ENCODE data around the gene HAAO.

HAAO gene

DNA sequence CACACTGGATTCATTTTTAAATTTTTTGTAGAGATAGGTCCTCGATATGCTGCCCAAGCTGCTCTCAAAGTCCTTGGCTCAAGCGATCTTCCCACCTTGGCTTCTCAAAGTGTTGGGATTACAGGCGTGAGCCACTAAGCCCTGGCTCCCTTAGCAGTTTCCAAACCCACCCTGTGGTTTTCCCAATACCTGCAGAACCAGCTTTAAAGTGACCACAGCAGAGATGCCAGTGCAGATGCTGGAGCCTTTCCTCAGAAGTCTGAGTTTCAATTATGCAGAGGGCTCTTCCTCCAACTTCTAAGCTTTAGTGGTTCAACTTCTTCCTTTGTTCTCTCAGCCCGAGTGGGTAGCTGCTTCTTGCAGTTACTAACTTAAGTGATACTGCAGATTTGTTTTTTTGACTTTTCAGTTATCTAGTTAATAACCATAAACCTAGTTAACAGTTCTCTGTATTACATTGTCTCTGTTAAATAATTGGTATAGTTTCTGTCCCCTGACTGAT lies 8.1 kb upstream of the HAAO start:
- no peaks in the 10 kb centered on the region for H3K27me3 ChIP-seq (replicated peaks; ENCODE audit: control insufficient read depth, insufficient read depth, low read length)

DNA sequence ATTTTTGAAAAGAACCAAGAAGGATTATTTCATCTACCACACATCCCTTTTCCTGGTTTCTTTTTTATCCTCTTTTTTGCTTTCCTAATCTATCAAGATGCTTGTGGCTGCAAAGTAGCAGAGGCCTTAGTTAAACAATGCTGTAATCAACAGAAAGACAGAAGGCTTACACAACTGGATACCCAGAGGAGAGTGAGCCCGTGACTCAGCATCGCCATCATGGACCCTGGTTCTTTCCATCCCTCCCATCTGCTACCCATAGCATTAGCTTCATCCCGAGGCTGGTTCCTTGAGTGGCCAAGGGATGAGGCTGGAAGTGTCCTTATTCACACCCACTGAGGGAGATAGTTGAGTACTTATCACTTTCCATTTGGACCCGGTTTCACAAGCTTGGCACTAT lies 7.5 kb upstream of the HAAO start:
- Histone ChIP-seq H3K9me3 (ENCODE audit: control insufficient read depth, low read length) (no peaks in the 10 kb centered on the region), H3K4me3 (ENCODE audit: low read length) (no peak overlapping the region), H3K4me1 (ENCODE audit: control insufficient read depth, insufficient read depth, low read length) (peaks cover 18% of the 10 kb centered on the region), H3K9ac (ENCODE audit: low read length) (no peak overlapping the region), H3K36me3 (ENCODE audit: control insufficient read depth, insufficient read depth, low read length, severe bottlenecking) (no peaks in the 10 kb centered on the region), H3K27me3 (replicated peaks; ENCODE audit: control insufficient read depth, insufficient read depth, low read length) (no peaks in the 10 kb centered on the region)
- DNase-seq (ENCODE audit: low read depth) = no peak

More for the DNA sequence above, 8.1 kb upstream of the HAAO start:
- Histone ChIP-seq H3K4me1 (ENCODE audit: control insufficient read depth, insufficient read depth, low read length) (peaks cover 18% of the 10 kb centered on the region), H3K9ac (ENCODE audit: low read length) (no peak overlapping the region), H3K4me3 (ENCODE audit: low read length) (no peak overlapping the region), H3K9me3 (ENCODE audit: control insufficient read depth, low read length) (no peaks in the 10 kb centered on the region), H3K36me3 (ENCODE audit: control insufficient read depth, insufficient read depth, low read length, severe bottlenecking) (no peaks in the 10 kb centered on the region)
- DNase-seq (ENCODE audit: low read depth) = no peak

DNA sequence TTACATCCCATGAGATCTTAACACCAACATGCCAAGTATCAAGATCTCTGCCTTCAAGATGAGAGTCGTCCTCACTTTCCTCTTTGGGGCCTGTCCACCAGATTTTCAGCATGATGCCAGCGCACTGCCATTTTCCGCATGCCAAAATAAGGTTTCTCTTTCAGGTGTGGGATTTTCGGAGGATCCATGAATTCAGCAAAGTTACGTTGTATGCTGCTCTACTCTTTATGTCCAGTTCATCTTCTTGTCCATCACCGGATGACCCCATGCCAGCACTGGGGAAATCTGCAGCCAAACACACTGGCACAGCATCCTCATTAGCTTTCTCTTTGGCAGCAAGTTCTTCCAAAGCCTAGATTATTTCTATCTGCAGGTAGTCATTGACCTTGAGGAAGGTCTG lies 4.9 kb upstream of the HAAO start:
- DNase-seq (ENCODE audit: low read depth) = no peak
- H3K4me1 ChIP-seq (ENCODE audit: control insufficient read depth, insufficient read depth, low read length) = peaks cover 15% of the 10 kb centered on the region
- H3K9ac ChIP-seq (ENCODE audit: low read length) = no peak overlapping the region
- no peaks in the 10 kb centered on the region for H3K27me3 ChIP-seq (replicated peaks; ENCODE audit: control insufficient read depth, insufficient read depth, low read length)
- no peaks in the 10 kb centered on the region for H3K9me3 ChIP-seq (ENCODE audit: control insufficient read depth, low read length)
- H3K36me3 ChIP-seq (ENCODE audit: control insufficient read depth, insufficient read depth, low read length, severe bottlenecking) = no peaks in the 10 kb centered on the region
- H3K4me3 ChIP-seq (ENCODE audit: low read length) = no peak overlapping the region

DNA sequence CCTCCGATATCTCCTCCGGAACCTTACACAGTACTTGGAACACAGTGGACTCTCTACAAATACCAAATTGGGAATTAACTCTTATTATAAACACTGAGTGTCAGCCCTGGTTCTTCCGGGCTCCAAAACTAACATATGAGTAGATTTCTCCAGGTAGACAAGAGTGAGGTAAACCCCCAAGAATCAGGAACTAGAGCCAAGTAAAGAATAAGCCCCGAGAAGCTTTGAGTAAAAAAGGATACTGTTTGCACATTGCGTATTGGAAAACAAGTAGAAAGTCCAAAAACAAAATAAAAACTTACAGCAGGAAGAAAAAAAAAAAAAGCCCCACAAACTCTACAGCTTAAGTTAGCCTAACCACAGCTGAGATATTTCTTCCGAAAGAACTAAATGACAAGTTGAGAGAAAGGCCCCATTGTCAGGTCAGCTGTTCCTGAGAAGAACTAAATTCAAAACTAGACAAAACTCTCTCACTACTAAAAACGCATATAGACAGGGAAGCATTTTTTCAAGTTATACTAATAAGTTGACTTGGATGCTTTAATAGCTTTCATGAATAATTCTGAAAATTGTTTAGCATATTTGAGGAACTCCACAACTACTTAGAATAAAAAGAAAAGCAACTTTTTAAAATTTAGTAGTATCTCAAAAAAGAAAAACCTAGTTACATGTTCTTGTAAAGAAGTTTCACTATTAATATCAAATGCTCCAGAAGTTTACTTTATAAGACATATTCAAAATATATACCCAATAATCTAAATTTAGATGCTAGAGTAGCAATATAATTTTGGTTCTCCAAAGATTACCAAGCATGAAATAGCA lies 4.3 kb upstream of the HAAO start:
- Histone ChIP-seq H3K4me1 (ENCODE audit: control insufficient read depth, insufficient read depth, low read length) (peaks cover 10% of the 10 kb centered on the region), H3K9me3 (ENCODE audit: control insufficient read depth, low read length) (no peaks in the 10 kb centered on the region), H3K4me3 (ENCODE audit: low read length) (no peak overlapping the region), H3K36me3 (ENCODE audit: control insufficient read depth, insufficient read depth, low read length, severe bottlenecking) (no peaks in the 10 kb centered on the region), H3K27me3 (replicated peaks; ENCODE audit: control insufficient read depth, insufficient read depth, low read length) (peaks cover 6% of the 10 kb centered on the region), H3K9ac (ENCODE audit: low read length) (no peak overlapping the region)
- no peak for DNase-seq (ENCODE audit: low read depth)

DNA sequence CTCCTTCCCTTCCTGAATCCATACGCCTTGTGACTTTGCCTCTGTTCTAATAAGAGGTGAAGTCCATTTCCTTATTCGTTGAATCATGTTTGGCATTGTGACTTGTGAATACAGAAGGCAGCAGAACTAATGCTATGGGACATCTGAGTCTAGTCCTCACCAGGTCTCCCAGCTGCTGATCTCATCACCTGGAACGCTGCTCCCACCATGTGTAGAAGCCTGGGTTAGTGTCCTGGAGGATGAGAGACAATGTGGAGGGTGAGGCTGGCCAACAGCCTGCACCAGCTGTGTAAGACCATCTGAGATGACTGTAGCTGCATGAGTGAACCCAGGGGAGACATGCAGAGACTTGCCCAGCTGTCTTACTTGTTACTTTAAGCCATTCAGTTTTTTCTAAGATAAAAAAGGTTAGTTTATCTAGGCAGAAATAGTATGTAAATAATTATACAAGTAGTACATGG lies 3.5 kb upstream of the HAAO start:
- peaks cover 3% of the 10 kb centered on the region for H3K4me1 ChIP-seq (ENCODE audit: control insufficient read depth, insufficient read depth, low read length)
- no peaks in the 10 kb centered on the region for H3K9me3 ChIP-seq (ENCODE audit: control insufficient read depth, low read length)
- peaks cover 14% of the 10 kb centered on the region for H3K27me3 ChIP-seq (replicated peaks; ENCODE audit: control insufficient read depth, insufficient read depth, low read length)
- no peak overlapping the region for H3K9ac ChIP-seq (ENCODE audit: low read length)
- no peaks in the 10 kb centered on the region for H3K36me3 ChIP-seq (ENCODE audit: control insufficient read depth, insufficient read depth, low read length, severe bottlenecking)
- H3K4me3 ChIP-seq (ENCODE audit: low read length) = no peak overlapping the region
- DNase-seq (ENCODE audit: low read depth) = no peak

DNA sequence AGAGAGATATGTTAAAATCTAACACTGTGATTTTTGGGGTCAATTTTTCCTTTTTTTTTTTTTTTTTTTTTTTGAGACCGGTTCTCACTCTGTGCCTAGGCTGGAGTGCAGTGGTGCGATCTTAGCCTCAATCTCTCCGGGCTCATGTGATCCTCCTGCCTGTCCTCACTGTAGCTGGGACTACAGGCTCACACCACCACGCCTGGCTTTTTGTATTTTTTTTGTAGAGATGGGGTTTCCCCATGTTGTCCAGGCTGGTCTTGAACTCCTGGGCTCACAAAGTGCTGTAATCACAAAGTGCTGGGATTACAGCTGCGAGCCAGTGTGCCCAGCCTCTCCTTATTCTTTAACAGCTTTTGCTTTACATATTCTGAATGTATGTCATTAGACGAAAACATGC lies 2.9 kb upstream of the HAAO start:
- Histone ChIP-seq H3K27me3 (replicated peaks; ENCODE audit: control insufficient read depth, insufficient read depth, low read length) (peaks cover 15% of the 10 kb centered on the region), H3K4me1 (ENCODE audit: control insufficient read depth, insufficient read depth, low read length) (no peaks in the 10 kb centered on the region), H3K9me3 (ENCODE audit: control insufficient read depth, low read length) (no peaks in the 10 kb centered on the region), H3K36me3 (ENCODE audit: control insufficient read depth, insufficient read depth, low read length, severe bottlenecking) (no peaks in the 10 kb centered on the region), H3K9ac (ENCODE audit: low read length) (no peak overlapping the region), H3K4me3 (ENCODE audit: low read length) (no peak overlapping the region)
- no peak for DNase-seq (ENCODE audit: low read depth)

DNA sequence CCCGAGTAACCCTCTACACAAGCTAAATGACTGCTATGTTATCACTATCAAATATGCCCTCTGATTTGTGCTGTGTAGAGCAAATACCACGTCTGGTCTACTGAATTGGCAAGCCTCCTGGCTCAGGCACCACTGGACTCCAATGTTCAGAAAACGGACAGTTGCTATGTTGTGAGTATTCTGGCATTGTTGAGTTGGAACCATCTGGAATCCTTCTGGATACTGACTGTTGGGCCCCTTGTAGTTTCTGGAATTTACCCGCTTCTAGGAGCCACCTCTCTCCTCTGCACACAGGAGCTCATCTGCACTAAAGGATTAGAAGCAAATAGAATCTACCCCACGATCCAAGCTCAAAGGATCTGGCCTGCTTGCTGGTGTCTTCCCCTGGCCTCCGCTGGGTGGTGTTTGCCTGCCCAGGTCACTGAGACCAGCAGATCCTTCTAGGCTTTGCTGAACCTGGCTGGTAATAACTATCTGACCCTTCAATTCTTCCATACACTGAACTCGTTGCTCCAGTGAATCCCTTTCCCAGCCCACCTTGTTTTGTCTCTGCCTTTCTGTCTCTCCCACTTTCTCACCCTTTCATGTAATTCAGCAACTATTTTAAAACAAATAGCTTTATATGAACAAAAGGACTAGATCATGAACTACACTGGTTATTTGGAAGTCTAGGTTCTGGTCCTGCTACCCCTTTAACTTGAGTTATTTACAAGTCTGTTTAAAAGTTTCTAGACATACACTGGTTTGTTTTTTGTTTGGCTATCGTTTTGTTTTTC lies 2.1 kb upstream of the HAAO start:
- Histone ChIP-seq H3K9ac (ENCODE audit: low read length) (no peak overlapping the region), H3K4me3 (ENCODE audit: low read length) (no peak overlapping the region), H3K36me3 (ENCODE audit: control insufficient read depth, insufficient read depth, low read length, severe bottlenecking) (no peaks in the 10 kb centered on the region), H3K27me3 (replicated peaks; ENCODE audit: control insufficient read depth, insufficient read depth, low read length) (peaks cover 22% of the 10 kb centered on the region), H3K4me1 (ENCODE audit: control insufficient read depth, insufficient read depth, low read length) (no peaks in the 10 kb centered on the region), H3K9me3 (ENCODE audit: control insufficient read depth, low read length) (no peaks in the 10 kb centered on the region)
- no peak for DNase-seq (ENCODE audit: low read depth)

DNA sequence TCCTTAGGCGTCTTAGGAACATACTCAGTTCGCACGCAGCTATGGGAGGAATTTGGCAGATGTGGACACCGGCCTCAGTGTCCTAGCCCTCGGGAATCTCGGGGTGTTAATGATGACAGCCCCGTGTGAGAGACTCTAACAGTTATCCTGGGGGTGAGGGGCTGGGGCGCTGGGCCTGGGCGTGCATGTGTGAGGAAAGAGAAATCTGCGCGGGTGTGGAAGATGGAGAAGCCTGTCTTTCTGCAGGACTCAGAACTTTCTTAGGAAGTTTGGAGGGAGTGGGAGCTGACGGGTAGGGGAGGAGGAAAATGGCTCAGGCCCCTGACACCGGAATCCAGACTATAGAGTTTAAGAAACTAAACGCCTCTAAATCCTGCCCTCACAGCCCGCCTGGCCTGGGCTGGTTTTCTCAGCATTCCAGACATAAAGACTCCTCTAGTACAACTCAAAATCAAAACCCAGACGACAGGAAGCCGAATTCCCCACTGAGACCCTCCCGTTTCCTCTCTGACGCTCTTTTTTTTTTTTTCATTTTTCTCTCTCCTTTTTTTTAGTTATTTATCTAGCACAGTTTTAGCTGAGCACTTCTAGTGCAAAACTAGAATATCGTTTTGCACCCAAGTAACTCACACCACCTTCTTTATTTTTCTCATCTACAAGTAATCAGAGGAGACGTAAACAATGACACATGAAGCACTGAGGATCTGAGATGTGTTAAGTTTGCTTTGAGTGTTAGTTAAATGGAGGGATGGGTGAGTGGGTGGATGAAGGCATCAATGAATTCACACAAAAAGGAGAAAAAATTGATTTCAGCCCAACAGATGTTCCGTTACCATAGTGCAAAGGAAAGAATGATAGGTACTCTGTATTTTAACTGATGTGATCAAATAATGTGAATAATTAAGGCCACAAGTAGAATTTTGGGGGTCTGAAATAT lies 1.2 kb upstream of the HAAO start:
- no peaks in the 10 kb centered on the region for H3K4me1 ChIP-seq (ENCODE audit: control insufficient read depth, insufficient read depth, low read length)
- peak overlapping the region; percentile 72 for H3K4me3 ChIP-seq (ENCODE audit: low read length)
- H3K27me3 ChIP-seq (replicated peaks; ENCODE audit: control insufficient read depth, insufficient read depth, low read length) = peaks cover 22% of the 10 kb centered on the region
- H3K9me3 ChIP-seq (ENCODE audit: control insufficient read depth, low read length) = no peaks in the 10 kb centered on the region
- no peaks in the 10 kb centered on the region for H3K36me3 ChIP-seq (ENCODE audit: control insufficient read depth, insufficient read depth, low read length, severe bottlenecking)
- DNase-seq (ENCODE audit: low read depth) = no peak
- H3K9ac ChIP-seq (ENCODE audit: low read length) = no peak overlapping the region

DNA sequence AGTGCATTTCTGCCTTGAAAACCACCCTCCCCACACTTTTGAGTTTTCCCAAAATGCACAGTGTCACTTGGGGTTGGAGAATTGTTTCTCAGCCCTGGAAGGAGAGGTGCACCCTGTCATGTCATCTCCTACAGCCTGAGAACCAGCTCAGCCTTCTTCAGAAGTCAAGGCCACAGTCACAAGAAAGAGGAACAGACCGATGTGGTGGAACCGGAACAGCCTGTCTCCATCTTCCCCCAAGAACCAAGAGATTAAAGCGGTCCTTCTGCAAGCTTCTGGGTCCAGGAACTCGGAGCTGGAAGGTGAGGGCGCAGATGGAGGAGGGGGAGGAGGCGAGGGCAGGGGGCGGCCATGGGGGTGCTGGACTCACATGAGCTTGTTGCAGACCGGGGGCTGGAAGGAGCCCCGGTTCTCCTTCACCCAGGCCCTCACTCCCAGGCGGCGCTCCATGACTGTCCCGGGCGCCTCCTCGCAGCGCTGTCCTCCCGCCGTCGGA lies 248 bp downstream of the HAAO start:
- no peak for DNase-seq (ENCODE audit: low read depth)
- peak overlapping the region; percentile 72 for H3K4me3 ChIP-seq (ENCODE audit: low read length)
- peaks cover 27% of the 10 kb centered on the region for H3K27me3 ChIP-seq (replicated peaks; ENCODE audit: control insufficient read depth, insufficient read depth, low read length)
- no peaks in the 10 kb centered on the region for H3K9me3 ChIP-seq (ENCODE audit: control insufficient read depth, low read length)
- no peaks in the 10 kb centered on the region for H3K36me3 ChIP-seq (ENCODE audit: control insufficient read depth, insufficient read depth, low read length, severe bottlenecking)
- no peak overlapping the region for H3K9ac ChIP-seq (ENCODE audit: low read length)
- H3K4me1 ChIP-seq (ENCODE audit: control insufficient read depth, insufficient read depth, low read length) = no peaks in the 10 kb centered on the region

DNA sequence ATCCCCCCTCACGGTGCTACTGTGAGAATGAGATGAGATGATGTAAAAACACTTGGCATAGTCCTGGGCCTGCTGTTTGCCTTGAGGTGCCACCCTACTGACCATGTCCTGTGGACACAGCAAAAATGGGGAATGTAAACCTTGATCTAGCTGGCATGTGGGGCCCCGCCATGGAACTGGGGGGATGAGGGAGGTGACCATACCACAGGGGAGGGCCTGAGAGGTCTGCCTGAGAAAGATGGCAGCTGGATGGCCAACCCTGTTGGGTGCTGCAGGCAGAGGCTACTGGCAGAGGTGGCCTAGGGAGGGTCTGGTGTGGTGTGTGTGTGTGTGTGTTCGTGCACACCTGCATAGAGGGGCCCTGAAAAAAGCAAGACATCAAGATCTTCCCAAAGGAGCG lies 777 bp downstream of the HAAO start:
- no peaks in the 10 kb centered on the region for H3K4me1 ChIP-seq (ENCODE audit: control insufficient read depth, insufficient read depth, low read length)
- H3K9ac ChIP-seq (ENCODE audit: low read length) = no peak overlapping the region
- no peak overlapping the region for H3K4me3 ChIP-seq (ENCODE audit: low read length)
- H3K27me3 ChIP-seq (replicated peaks; ENCODE audit: control insufficient read depth, insufficient read depth, low read length) = peaks cover 30% of the 10 kb centered on the region
- no peaks in the 10 kb centered on the region for H3K36me3 ChIP-seq (ENCODE audit: control insufficient read depth, insufficient read depth, low read length, severe bottlenecking)
- DNase-seq (ENCODE audit: low read depth) = no peak
- H3K9me3 ChIP-seq (ENCODE audit: control insufficient read depth, low read length) = no peaks in the 10 kb centered on the region

Measured in adipocyte (in vitro differentiated cells).